Tibial nerve (tissue), 4 donors: ENCODE data around the gene TMCC2. TPM values are rescaled to one million over a fixed set of nuclear protein-coding genes. Genes with fewer than 3 reads are reported as not detected.

Experiments used
- DNase-seq, 2 donors: peaks; one replicate each; pipeline ENCODE4 v3.0.0-alpha.2; 2019; ENCODE audit warnings: low spot score in 2 of 2
- H3K27ac ChIP-seq, 4 donors: fragments of 200-600 bp; sonication (generic) in 3 of 4; one replicate each; pipeline ENCODE4 v1.5.1; 2017 to 2019; ENCODE audit warnings: mild to moderate bottlenecking in 1 of 4
- H3K27me3 ChIP-seq, 2 donors: fragments of 200-600 bp; sonication (generic) in 1 of 2; one replicate each; pipeline versions ENCODE4 v1.5.1 to v1.6.0; 2017 to 2019
- H3K36me3 ChIP-seq, 3 donors: fragments of 200-600 bp; sonication (generic); one replicate each; pipeline ENCODE4 v1.5.1; 2018 to 2019
- H3K4me1 ChIP-seq, 4 donors: fragments of 200-600 bp; sonication (generic) in 3 of 4; one replicate each; pipeline ENCODE4 v1.5.1; 2017 to 2019
- H3K4me3 ChIP-seq, 4 donors: fragments of 200-600 bp; sonication (generic) in 3 of 4; one replicate each; pipeline ENCODE4 v1.5.1; 2017 to 2019; ENCODE audit warnings: mild to moderate bottlenecking in 1 of 4, moderate library complexity in 1 of 4
- H3K9me3 ChIP-seq, 4 donors: fragments of 200-600 bp; sonication (generic) in 3 of 4; one replicate each; pipeline ENCODE4 v1.5.1; 2017 to 2019
- EP300 ChIP-seq, 2 donors: sonication (generic); formaldehyde crosslinking; IDR thresholded peaks; one replicate each; pipeline ENCODE4 v1.6.1; 2017; ENCODE audit warnings: antibody characterized with exemption in 2 of 2, mild to moderate bottlenecking in 1 of 2
- POLR2A ChIP-seq, 2 donors: fragments of 450-650 bp; IDR thresholded peaks; one replicate each; pipeline ENCODE4 v1.6.1; 2017; ENCODE audit warnings: antibody characterized with exemption in 2 of 2, mild to moderate bottlenecking in 2 of 2, moderate library complexity in 2 of 2
- WGBS, 2 donors: methylation state at CpG; one replicate each; pipeline ENCODE4 v1.1.5; 2018; 5-methylcytosine and 5-hydroxymethylcytosine counted together
- total RNA-seq, 4 donors: library from RNA; depleted of rRNA; stranded (reverse); fragments of >200 nt; gene quantifications; one replicate each; pipeline ENCODE4 v1.1.0, GENCODE V29; 2016
- TF ChIP-seq, protein P1 (sequence below), 5 experiments: fragments of 200-600 bp in 3 of 5; fragments of 450-650 bp in 2 of 5; sonication (generic) in 3 of 5; IDR thresholded peaks; one replicate each; pipeline ENCODE4 v1.5.1; 2016 to 2019; ENCODE audit warnings: antibody characterized with exemption in 5 of 5, mild to moderate bottlenecking in 3 of 5, moderate library complexity in 2 of 5

Gene TMCC2
- total RNA-seq, 4 donors from 2014 or later, result 2.4 to 4.8 (median 2.7) TPM

DNA sequence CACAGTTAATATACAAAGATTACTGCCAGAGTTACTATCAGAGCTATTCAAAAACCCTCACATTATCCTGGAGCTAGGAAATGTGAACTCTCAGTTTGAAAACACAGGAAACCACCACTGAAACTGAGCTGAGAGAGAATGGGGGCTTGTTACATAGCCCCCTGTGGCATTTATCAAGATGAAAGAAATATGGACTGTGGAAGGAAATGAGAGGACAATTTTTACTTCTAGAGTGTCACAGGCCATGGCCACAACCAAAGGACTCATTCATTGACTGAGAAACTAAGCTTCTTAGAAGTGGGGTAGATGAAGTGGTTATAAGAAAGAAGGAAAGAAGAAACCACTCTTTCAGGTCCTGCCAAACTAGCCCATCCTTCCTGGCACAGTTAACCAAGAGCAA is 41.6 kb upstream of the TMCC2 start:
- Histone ChIP-seq H3K27me3 (no peaks in the 10 kb centered on the region), H3K27ac (no peak overlapping the region), H3K4me3 (no peak overlapping the region), H3K36me3 (peaks cover 0 to 19% (median 0%) of the 10 kb centered on the region in 3 donors), H3K4me1 (peaks cover 0 to 58% (median 11%) of the 10 kb centered on the region in 4 donors), H3K9me3 (no peaks in the 10 kb centered on the region)
- DNase-seq, result no peak
- TF ChIP-seq POLR2A (IDR thresholded peaks at IDR 0.05), result no peak
- no peak for TF ChIP-seq EP300 (IDR thresholded peaks at IDR 0.05)
- TF ChIP-seq, protein P1, sequence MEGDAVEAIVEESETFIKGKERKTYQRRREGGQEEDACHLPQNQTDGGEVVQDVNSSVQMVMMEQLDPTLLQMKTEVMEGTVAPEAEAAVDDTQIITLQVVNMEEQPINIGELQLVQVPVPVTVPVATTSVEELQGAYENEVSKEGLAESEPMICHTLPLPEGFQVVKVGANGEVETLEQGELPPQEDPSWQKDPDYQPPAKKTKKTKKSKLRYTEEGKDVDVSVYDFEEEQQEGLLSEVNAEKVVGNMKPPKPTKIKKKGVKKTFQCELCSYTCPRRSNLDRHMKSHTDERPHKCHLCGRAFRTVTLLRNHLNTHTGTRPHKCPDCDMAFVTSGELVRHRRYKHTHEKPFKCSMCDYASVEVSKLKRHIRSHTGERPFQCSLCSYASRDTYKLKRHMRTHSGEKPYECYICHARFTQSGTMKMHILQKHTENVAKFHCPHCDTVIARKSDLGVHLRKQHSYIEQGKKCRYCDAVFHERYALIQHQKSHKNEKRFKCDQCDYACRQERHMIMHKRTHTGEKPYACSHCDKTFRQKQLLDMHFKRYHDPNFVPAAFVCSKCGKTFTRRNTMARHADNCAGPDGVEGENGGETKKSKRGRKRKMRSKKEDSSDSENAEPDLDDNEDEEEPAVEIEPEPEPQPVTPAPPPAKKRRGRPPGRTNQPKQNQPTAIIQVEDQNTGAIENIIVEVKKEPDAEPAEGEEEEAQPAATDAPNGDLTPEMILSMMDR (IDR thresholded peaks at IDR 0.05), result no peak

DNA sequence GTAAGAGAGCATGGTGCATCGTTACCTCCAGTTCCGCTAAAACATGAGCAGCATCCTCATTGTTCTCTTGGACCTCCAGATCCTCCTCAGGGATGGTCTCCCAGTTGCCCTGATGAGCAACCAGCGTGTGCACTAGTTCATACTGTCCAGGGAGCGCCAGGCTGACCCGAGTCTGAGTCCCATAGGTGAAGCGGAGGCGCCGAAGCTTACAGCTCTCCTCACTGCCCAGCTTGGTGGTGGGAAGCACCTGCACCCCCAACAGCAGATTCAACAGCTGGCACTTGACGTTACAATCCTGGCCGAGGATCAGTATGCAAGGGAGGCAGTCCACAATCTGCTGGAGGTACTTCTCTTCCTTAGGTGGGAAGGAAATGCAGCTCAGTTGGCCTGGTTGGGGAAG is 40.3 kb upstream of the TMCC2 start:
- Histone ChIP-seq H3K4me1 (peaks cover 0 to 69% (median 13%) of the 10 kb centered on the region in 4 donors), H3K36me3 (peaks cover 0 to 14% (median 0%) of the 10 kb centered on the region in 3 donors), H3K27me3 (no peaks in the 10 kb centered on the region), H3K4me3 (no peak overlapping the region), H3K9me3 (no peaks in the 10 kb centered on the region), H3K27ac (no peak overlapping the region)
- TF ChIP-seq POLR2A (IDR thresholded peaks at IDR 0.05) (no peak), EP300 (IDR thresholded peaks at IDR 0.05) (no peak)
- TF ChIP-seq, protein P1 (IDR thresholded peaks at IDR 0.05), result no peak
- WGBS, 2 donors, result 94 to 99% methylated on average over 5 to 10 of the region's 10 CpGs
- no peak for DNase-seq

DNA sequence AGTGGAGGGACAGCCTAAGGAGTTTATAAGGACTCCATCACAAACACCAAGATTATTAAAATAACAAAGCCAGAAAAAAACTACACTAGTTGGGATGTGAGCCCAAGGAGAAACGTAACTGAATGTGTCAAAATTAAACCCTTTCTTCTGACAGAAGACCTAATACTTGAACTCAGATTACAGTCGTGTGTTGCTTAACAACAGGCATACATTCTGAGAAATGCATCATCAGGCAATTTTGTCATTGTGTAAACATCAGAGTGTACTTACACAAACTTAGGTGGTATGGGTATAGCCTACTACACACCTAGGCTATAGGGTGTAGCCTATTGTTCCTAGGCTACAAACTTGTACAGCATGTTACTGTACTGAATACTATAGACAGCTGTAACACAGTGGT is 39.6 kb upstream of the TMCC2 start:
- Histone ChIP-seq H3K9me3 (no peaks in the 10 kb centered on the region), H3K27ac (no peak overlapping the region), H3K4me1 (peaks cover 0 to 70% (median 12%) of the 10 kb centered on the region in 4 donors), H3K36me3 (peaks cover 0 to 14% (median 0%) of the 10 kb centered on the region in 3 donors), H3K27me3 (no peaks in the 10 kb centered on the region), H3K4me3 (no peak overlapping the region)
- DNase-seq, result no peak
- TF ChIP-seq POLR2A (IDR thresholded peaks at IDR 0.05) (no peak), EP300 (IDR thresholded peaks at IDR 0.05) (no peak)
- TF ChIP-seq, protein P1 (IDR thresholded peaks at IDR 0.05), result no peak
- WGBS, 2 donors, result 54 to 59% methylated on average over 2 of the region's 2 CpGs

DNA sequence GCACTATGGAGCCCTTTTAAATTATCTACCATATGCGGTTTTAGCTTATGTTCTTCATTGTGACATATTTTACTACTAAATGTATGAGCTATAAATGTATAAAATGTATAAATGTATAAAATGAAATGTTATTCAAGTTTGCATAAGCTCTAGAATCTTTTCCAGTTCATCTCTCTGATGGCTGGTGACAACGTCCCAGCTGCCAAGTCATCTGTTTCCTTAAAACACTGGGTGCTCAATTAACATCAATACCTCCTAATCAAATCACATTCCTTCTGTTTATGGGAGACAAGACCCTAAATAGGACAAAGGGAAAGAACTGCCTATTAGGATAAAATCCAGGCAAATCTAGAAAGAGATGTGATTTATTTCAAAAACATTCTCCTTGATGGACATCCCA is 39.1 kb upstream of the TMCC2 start:
- no peak overlapping the region for H3K27ac ChIP-seq
- DNase-seq, result no peak
- H3K27me3 ChIP-seq, result no peaks in the 10 kb centered on the region
- H3K4me1 ChIP-seq, result peaks cover 0 to 70% (median 10%) of the 10 kb centered on the region in 4 donors
- no peak overlapping the region for H3K4me3 ChIP-seq
- 46 to 61% methylated on average over 2 of the region's 2 CpGs for WGBS, 2 donors
- no peaks in the 10 kb centered on the region for H3K9me3 ChIP-seq
- H3K36me3 ChIP-seq, result peaks cover 0 to 14% (median 0%) of the 10 kb centered on the region in 3 donors
- TF ChIP-seq EP300 (IDR thresholded peaks at IDR 0.05), result no peak
- TF ChIP-seq POLR2A (IDR thresholded peaks at IDR 0.05), result no peak
- TF ChIP-seq, protein P1 (IDR thresholded peaks at IDR 0.05), result no peak

DNA sequence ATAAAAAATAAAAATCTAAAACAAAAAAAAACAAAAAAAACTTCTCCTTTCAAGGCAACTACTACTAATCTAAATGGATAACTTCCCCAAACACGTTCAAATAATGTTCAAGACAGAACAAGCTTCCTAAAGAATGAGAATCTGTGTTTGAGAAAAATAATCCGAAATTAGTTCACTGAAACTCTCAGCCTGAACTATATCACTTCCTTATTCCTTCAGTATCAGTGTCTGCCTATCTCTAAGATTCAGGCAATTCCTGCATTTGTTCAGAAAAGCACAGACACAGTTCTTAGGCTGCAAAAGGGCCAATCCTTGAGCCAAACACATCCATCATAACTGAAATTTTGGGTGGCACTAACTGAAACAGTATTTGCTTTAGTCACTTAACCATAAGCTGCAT is 38.6 kb upstream of the TMCC2 start:
- no peak for DNase-seq
- H3K27ac ChIP-seq, result no peak overlapping the region
- peaks cover 0 to 14% (median 0%) of the 10 kb centered on the region in 3 donors for H3K36me3 ChIP-seq
- TF ChIP-seq EP300 (IDR thresholded peaks at IDR 0.05) (no peak), POLR2A (IDR thresholded peaks at IDR 0.05) (no peak)
- TF ChIP-seq, protein P1 (IDR thresholded peaks at IDR 0.05), result no peak
- no peaks in the 10 kb centered on the region for H3K9me3 ChIP-seq
- no peak overlapping the region for H3K4me3 ChIP-seq
- H3K4me1 ChIP-seq, result peaks cover 0 to 65% (median 8%) of the 10 kb centered on the region in 4 donors
- 65 to 80% methylated on average over 2 of the region's 2 CpGs for WGBS, 2 donors
- H3K27me3 ChIP-seq, result no peaks in the 10 kb centered on the region
